Vagina (tissue), 2 donors: ENCODE measurements around the gene DDX55.

Experiments
- CTCF ChIP-seq, 3 experiments: fragments of 450-650 bp in 2 of 3; fragments of 200-600 bp in 1 of 3; sonication (generic) in 1 of 3; IDR thresholded peaks; one replicate each; pipeline ENCODE4 v1.5.1; 2017 to 2019; ENCODE audit warnings: antibody characterized with exemption in 3 of 3, mild to moderate bottlenecking in 2 of 3, moderate library complexity in 2 of 3
- POLR2A ChIP-seq, 2 donors: fragments of 450-650 bp; IDR thresholded peaks; one replicate each; pipeline ENCODE4 v1.6.1; 2017; ENCODE audit warnings: antibody characterized with exemption in 2 of 2, mild to moderate bottlenecking in 2 of 2, moderate library complexity in 2 of 2
- POLR2AphosphoS5 ChIP-seq, 2 donors: sonication (generic); formaldehyde crosslinking; IDR thresholded peaks; one replicate each; pipeline ENCODE4 v1.9.0; 2017; ENCODE audit warnings: antibody characterized with exemption in 2 of 2, mild to moderate bottlenecking in 2 of 2, low read depth in 1 of 2; ENCODE audit not compliant: insufficient read depth in 1 of 2

- TF ChIP-seq CTCF (IDR thresholded peaks at IDR 0.05) (no peak), POLR2A (IDR thresholded peaks at IDR 0.05) (no peak), POLR2AphosphoS5 (IDR thresholded peaks at IDR 0.05; ENCODE audit: insufficient read depth in 1 of 2, low read depth in 1 of 2) (no peak)
These were observed 2.6 kb upstream of the DDX55 start for GRCh38 chr12:123599310-123599709.
